ENCODE data around the gene OR2Z1.
"Not testable (repeated sequence)": the region's sequence is repeated elsewhere in the genome, so short reads cannot be mapped to it uniquely, and the experiment has no call there.

Gene OR2Z1

GRCh38 chr19:8699908-8700307 lies 21.5 kb upstream of the OR2Z1 start:
- in situ Hi-C loops (cut with MboI; ENCODE audit: low sequenced_read_pairs), result loop anchor here (10.0 kb wide), 1 partner anchor 85 kb away; the partner anchor contains the start of gene ADAMTS10

- in situ Hi-C loops (cut with MboI; ENCODE audit: low sequenced_read_pairs), result no loop called here
These were observed 20.5 kb upstream of the OR2Z1 start for GRCh38 chr19:8700956-8701355.

- in situ Hi-C loops (cut with MboI; ENCODE audit: low sequenced_read_pairs), result no loop called here
These were observed 19.1 kb upstream of the OR2Z1 start for GRCh38 chr19:8702350-8702749.

- in situ Hi-C loops (cut with MboI; ENCODE audit: low sequenced_read_pairs), result no loop called here
These were observed 18.2 kb upstream of the OR2Z1 start for GRCh38 chr19:8703223-8703622.

GRCh38 chr19:8705304-8705703 lies 16.1 kb upstream of the OR2Z1 start:
- in situ Hi-C loops (cut with MboI; ENCODE audit: low sequenced_read_pairs), result not testable (repeated sequence)

GRCh38 chr19:8705742-8706141 lies 15.7 kb upstream of the OR2Z1 start:
- in situ Hi-C loops (cut with MboI; ENCODE audit: low sequenced_read_pairs), result no loop called here

GRCh38 chr19:8710337-8710736 lies 11.1 kb upstream of the OR2Z1 start:
- in situ Hi-C loops (cut with MboI; ENCODE audit: low sequenced_read_pairs), result not testable (repeated sequence)

GRCh38 chr19:8722032-8722431 lies 598 bp downstream of the OR2Z1 start:
- in situ Hi-C loops (cut with MboI; ENCODE audit: low sequenced_read_pairs), result no loop called here

GRCh38 chr19:8724276-8724675 lies 2.8 kb downstream of the OR2Z1 start:
- in situ Hi-C loops (cut with MboI; ENCODE audit: low sequenced_read_pairs), result no loop called here

GRCh38 chr19:8731428-8732169 lies 10.2 kb downstream of the OR2Z1 start:
- in situ Hi-C loops (cut with MboI; ENCODE audit: low sequenced_read_pairs), result no loop called here

GRCh38 chr19:8738377-8738776 lies 16.9 kb downstream of the OR2Z1 start:
- in situ Hi-C loops (cut with MboI; ENCODE audit: low sequenced_read_pairs), result no loop called here

GRCh38 chr19:8739291-8740065 lies 18.0 kb downstream of the OR2Z1 start:
- in situ Hi-C loops (cut with MboI; ENCODE audit: low sequenced_read_pairs), result not testable (repeated sequence)

GRCh38 chr19:8767257-8767656 lies 45.8 kb downstream of the OR2Z1 start:
- in situ Hi-C loops (cut with MboI; ENCODE audit: low sequenced_read_pairs), result not testable (repeated sequence)

- in situ Hi-C loops (cut with MboI; ENCODE audit: low sequenced_read_pairs), result not testable (repeated sequence)
These were observed 47.8 kb downstream of the OR2Z1 start for GRCh38 chr19:8769265-8769664.

GRCh38 chr19:8773587-8773986 lies 52.2 kb downstream of the OR2Z1 start:
- in situ Hi-C loops (cut with MboI; ENCODE audit: low sequenced_read_pairs), result not testable (repeated sequence)

Measured in HL-60/S4 treated with retinoic acid at 250 ng/mL for 4 days and 3 days (cell line).